NCI-H128 (cell line): ENCODE measurements around the gene VPS13D.

ENCODE experiments used
- DNase-seq: peaks from one replicate; lab custom pipeline; 2025; ENCODE audit not compliant: unreplicated experiment; lab: John Stamatoyannopoulos, UW

Gene VPS13D

GRCh38 chr1:12547586-12548225, 317.9 kb downstream of the VPS13D start:
- no peak for DNase-seq

- no peak for DNase-seq
Observed at GRCh38 chr1:12548279-12548972, 318.6 kb downstream of the VPS13D start.

- DNase-seq = no peak
Observed at GRCh38 chr1:12548973-12549459, 319.2 kb downstream of the VPS13D start.

GRCh38 chr1:12549460-12550349, 319.9 kb downstream of the VPS13D start:
- no peak for DNase-seq

GRCh38 chr1:12551584-12551983, 321.8 kb downstream of the VPS13D start:
- no peak for DNase-seq

GRCh38 chr1:12552111-12552888, 322.5 kb downstream of the VPS13D start:
- no peak for DNase-seq

GRCh38 chr1:12552951-12553921, 323.4 kb downstream of the VPS13D start:
- no peak for DNase-seq

- DNase-seq = no peak
Observed at GRCh38 chr1:12553963-12554362, 324.1 kb downstream of the VPS13D start.

GRCh38 chr1:12554521-12555305, 324.9 kb downstream of the VPS13D start:
- DNase-seq = no peak

GRCh38 chr1:12555411-12556367, 325.9 kb downstream of the VPS13D start:
- no peak for DNase-seq

GRCh38 chr1:12556368-12556930, 326.6 kb downstream of the VPS13D start:
- no peak for DNase-seq

GRCh38 chr1:12556957-12557935, 327.4 kb downstream of the VPS13D start:
- no peak for DNase-seq

- DNase-seq = no peak
Observed at GRCh38 chr1:12561121-12561520, 331.3 kb downstream of the VPS13D start.
